Brain microvascular endothelial cell (primary cell): ENCODE data around the gene CCL2.

ENCODE experiments used
- DNase-seq: peaks from one replicate; pipeline ENCODE4 v3.0.0-alpha.2; 2020
- H3K27ac ChIP-seq: fragments of 250-450 bp; sonication (Bioruptor Pico); 2 replicates; pipeline ENCODE4 v1.5.1; 2020; ENCODE audit warnings: mild to moderate bottlenecking, moderate library complexity
- H3K27me3 ChIP-seq: fragments of 250-450 bp; sonication (Bioruptor Pico); replicated peaks from 2 replicates; pipeline ENCODE4 v1.5.1; 2020; ENCODE audit warnings: mild to moderate bottlenecking
- H3K36me3 ChIP-seq: fragments of 250-450 bp; sonication (Bioruptor Pico); replicated peaks from 2 replicates; pipeline ENCODE4 v1.5.1; 2020; ENCODE audit warnings: mild to moderate bottlenecking
- H3K4me3 ChIP-seq: 2 replicates; pipeline ENCODE4 v1.5.1; 2011; ENCODE audit warnings: low read depth, mild to moderate bottlenecking, control low read depth, low read length, moderate library complexity
- in situ Hi-C: cut with HindIII; loops from 2 replicates; pipeline ENCODE4 v1.10.0; 2017; ENCODE audit warnings: low sequenced_read_pairs, low pct_ligation_motif_present
- TF ChIP-seq, protein P1 (sequence below): IDR thresholded peaks from 2 replicates; pipeline ENCODE4 v1.5.1; 2011; ENCODE audit warnings: low read depth, mild to moderate bottlenecking, moderate library complexity, low read length, control low read depth, inconsistent platforms; ENCODE audit errors: missing control alignments

The CCL2 gene

DNA sequence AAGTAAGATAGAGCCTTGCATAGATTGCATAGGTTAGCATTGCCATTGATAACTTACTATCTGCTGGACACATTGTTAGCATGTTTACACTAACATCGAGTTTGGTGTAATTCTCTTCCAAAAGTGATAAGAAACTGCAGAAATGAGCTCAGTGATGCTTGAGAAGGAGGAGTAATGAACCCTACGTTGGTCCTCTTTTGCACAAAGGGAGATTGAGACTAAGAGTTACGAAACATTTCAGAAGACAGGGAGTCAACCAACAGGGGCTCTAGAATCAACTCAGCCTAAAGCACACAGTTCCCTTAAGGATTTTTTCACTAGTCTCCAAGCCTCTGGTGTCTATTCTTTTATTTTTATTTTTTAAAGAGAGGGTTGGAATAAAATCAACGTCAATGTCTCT, 21.7 kb downstream of the CCL2 start:
- Histone ChIP-seq H3K27ac (no peak overlapping the region), H3K4me3 (no peak overlapping the region), H3K27me3 (no peaks in the 10 kb centered on the region), H3K36me3 (no peaks in the 10 kb centered on the region)
- DNase-seq, result no peak
- in situ Hi-C loops, result no loop called here
- TF ChIP-seq, protein P1, sequence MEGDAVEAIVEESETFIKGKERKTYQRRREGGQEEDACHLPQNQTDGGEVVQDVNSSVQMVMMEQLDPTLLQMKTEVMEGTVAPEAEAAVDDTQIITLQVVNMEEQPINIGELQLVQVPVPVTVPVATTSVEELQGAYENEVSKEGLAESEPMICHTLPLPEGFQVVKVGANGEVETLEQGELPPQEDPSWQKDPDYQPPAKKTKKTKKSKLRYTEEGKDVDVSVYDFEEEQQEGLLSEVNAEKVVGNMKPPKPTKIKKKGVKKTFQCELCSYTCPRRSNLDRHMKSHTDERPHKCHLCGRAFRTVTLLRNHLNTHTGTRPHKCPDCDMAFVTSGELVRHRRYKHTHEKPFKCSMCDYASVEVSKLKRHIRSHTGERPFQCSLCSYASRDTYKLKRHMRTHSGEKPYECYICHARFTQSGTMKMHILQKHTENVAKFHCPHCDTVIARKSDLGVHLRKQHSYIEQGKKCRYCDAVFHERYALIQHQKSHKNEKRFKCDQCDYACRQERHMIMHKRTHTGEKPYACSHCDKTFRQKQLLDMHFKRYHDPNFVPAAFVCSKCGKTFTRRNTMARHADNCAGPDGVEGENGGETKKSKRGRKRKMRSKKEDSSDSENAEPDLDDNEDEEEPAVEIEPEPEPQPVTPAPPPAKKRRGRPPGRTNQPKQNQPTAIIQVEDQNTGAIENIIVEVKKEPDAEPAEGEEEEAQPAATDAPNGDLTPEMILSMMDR, result no peak

DNA sequence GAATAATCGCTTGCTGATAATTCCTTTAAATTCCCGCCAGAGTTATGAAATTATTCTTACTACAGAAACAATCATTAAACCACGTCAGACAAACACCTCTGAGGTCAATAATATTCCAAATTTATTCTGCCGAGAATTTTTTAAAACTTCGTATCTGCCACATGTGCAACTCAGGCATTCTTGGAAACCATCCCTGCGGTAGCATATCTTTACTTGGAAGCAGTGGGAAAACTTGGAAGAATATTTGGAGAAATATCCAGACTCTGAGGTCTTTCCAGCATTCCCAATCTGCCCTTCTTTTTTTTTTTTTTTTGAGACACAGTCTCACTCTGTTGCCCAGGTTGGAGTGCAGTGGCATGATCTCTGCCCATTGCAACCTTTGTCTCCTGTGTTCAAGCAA, 28.5 kb downstream of the CCL2 start:
- DNase-seq, result no peak

DNA sequence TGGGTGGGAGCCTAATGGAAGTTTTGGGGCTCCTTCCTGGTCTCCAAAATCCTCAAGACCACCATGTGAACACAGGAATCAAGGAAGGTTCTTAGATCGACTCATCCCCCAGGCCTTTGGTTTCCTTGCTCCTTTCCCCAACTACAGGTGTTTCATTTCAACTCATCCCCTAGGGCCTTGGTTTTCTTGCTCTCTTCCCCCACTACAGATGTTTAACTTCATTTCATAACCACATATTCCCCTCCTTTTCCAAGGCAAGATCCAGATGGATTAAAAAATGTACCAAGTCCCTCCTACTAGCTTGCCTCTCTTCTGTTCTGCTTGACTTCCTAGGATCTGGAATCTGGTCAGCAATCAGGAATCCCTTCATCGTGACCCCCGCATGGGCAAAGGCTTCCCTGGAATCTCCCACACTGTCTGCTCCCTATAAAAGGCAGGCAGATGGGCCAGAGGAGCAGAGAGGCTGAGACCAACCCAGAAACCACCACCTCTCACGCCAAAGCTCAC, 30.3 kb downstream of the CCL2 start, which contains the start of gene CCL11:
Gene CCL11, plus strand, starts transcription at position 457 of the 507 bp plus-strand sequence. CDS start 67 bp downstream, outside the sequence.
- DNase-seq, result no peak
- Histone ChIP-seq H3K27ac (no peak within 1 kb of the TSS), H3K27me3 (no peaks in the 10 kb centered on the region), H3K4me3 (no peak within 1 kb of the TSS), H3K36me3 (no peaks in the 10 kb centered on the region)
- in situ Hi-C loops, result no loop called here
- TF ChIP-seq, protein P1, result no peak

More for the DNA sequence above, 28.5 kb downstream of the CCL2 start:
- Histone ChIP-seq H3K4me3 (no peak overlapping the region), H3K27ac (no peak overlapping the region), H3K36me3 (no peaks in the 10 kb centered on the region), H3K27me3 (no peaks in the 10 kb centered on the region)
- in situ Hi-C loops, result no loop called here
- TF ChIP-seq, protein P1, result no peak

DNA sequence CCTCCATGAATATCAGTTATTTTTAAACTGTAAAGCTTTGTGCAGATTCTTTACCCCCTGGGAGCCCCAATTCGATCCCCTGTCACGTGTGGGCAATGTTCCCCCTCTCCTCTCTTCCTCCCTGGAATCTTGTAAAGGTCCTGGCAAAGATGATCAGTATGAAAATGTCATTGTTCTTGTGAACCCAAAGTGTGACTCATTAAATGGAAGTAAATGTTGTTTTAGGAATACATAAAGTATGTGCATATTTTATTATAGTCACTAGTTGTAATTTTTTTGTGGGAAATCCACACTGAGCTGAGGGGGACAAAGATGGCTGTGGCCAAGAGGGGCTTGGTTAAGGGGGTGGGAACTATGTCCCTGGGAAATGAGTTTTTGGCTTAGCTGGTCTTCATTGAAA, 32.8 kb downstream of the CCL2 start:
- in situ Hi-C loops, result no loop called here
- Histone ChIP-seq H3K36me3 (no peaks in the 10 kb centered on the region), H3K27me3 (no peaks in the 10 kb centered on the region), H3K27ac (no peak overlapping the region), H3K4me3 (no peak overlapping the region)
- TF ChIP-seq, protein P1, result no peak
- DNase-seq, result no peak

DNA sequence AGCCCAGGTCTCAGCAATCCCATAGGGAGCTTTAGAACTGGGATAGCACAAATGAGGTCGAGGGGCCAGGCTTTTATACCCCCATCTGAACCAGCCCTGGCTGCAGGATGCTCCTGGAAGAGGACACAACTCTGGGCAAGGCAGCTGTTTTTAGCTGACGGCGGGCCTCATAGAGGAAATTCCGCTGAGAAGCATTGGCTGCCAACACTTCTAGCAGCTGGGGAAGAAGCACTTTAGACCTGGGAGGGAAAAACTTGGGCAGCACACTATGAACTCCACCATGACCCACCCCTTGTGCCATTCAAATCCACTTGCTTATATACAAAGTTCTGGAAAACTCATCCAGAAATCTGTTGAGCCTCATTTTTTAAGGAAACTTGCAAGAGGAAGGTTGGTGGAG, 35.5 kb downstream of the CCL2 start:
- Histone ChIP-seq H3K36me3 (no peaks in the 10 kb centered on the region), H3K27me3 (no peaks in the 10 kb centered on the region), H3K4me3 (no peak overlapping the region), H3K27ac (no peak overlapping the region)
- no peak for DNase-seq
- in situ Hi-C loops, result no loop called here
- TF ChIP-seq, protein P1, result no peak

DNA sequence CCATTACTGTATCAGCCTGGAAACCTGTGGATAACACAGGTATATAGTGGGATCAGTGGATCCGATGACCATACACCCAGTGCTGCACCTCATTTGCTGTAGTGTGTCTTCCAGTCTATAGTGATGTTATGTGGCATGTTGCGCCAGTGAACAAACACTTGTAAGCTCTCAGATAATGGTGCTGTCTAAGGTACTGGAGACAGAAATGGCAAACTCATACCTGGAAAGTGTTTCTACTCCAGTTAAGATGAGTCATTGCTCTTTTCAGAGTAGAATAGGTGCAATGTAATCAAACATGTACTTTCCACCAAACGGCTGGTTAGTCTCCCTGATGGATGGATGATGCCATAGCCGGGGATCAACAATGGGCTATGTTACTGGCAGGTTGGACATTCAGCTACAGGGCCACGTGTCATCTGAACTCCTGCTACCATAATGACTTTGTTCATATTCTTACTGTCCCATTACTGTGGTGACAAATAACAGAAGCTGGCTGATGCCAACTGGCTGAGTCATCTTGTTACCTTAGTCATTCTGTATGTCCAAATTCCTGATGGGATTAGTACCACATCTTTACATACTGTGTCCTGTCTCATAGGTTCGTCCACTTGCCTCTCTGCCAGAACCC, 36.8 kb downstream of the CCL2 start:
- DNase-seq, result no peak
- in situ Hi-C loops, result no loop called here
- TF ChIP-seq, protein P1, result no peak
- Histone ChIP-seq H3K27ac (no peak overlapping the region), H3K4me3 (no peak overlapping the region), H3K36me3 (no peaks in the 10 kb centered on the region), H3K27me3 (no peaks in the 10 kb centered on the region)
